Measurements from ENCODE around the gene DYSF. TPM values are rescaled to one million over a fixed set of nuclear protein-coding genes. Genes with fewer than 3 reads are reported as not detected.

Gene DYSF
- total and polyA plus RNA-seq, 2 donors, result 5.8 to 9.2 TPM

DNA sequence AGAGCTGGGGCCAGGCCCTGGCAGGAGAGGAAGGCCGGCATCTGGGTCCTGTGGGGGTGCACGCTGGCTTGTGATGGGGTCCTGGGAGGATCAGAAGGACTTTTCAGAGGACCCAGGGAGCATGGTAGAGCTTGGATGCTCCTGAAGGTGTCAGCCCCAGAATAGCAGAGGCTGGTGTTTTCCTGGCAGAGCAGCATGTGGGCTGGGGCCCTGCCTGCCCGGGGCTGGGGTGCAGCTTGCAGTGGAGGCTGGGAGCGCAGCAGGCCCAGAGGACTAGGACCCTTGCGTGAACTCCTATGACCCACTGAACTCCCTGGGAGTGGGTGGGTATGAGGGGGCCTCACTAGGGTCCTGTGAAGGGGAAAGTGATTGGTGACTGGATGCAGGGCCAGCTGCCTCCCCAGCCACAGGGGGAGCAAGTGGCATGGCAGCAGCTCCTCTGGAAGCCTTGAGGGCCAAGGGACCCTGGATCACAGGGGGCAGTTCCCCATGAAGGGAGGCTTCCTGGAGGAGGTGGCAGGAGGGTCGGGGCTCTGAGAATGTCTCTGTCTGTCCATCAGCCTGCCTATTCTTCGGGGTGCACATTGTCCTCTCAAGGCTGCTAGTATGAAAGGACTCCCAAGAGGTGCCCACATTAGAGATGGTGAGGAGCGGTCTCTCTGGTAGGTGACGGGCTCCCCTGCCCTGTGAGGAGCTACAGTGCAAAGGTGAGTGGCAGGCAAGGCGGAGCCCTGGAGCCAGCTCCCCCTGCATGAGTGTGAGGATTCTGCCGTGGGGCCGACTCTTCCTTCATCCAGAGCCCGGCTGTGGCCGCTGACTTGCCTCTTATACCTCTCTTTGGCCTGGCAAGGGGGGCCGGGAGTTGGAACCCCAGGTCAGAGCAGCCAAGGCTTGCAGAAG, 249.0 kb downstream of the DYSF start:
- Histone ChIP-seq H3K9me3 (ENCODE audit: control insufficient read depth in 2 of 2, insufficient read depth in 1 of 2, low read length in 1 of 2) (no peaks in the 10 kb centered on the region), H3K4me1 (ENCODE audit: control insufficient read depth in 2 of 2, insufficient read depth in 2 of 2, low read length in 2 of 2) (peaks cover 0 to 2% of the 10 kb centered on the region in 2 donors), H3K27me3 (ENCODE audit: control insufficient read depth in 2 of 2, insufficient read depth in 1 of 2, low read length in 1 of 2) (no peaks in the 10 kb centered on the region), H3K27ac (ENCODE audit: low read depth in 1 of 2, low read length in 1 of 2) (no peak overlapping the region), H3K36me3 (ENCODE audit: control insufficient read depth in 2 of 2, insufficient read depth in 2 of 2, low read length in 1 of 2) (no peaks in the 10 kb centered on the region), H3K4me3 (ENCODE audit: low read length in 2 of 2) (no peak overlapping the region)
- DNase-seq (ENCODE audit: low read depth in 6 of 9, low spot score in 9 of 9), result no peak
- 83% methylated on average over 15 of the region's 15 CpGs for WGBS

DNA sequence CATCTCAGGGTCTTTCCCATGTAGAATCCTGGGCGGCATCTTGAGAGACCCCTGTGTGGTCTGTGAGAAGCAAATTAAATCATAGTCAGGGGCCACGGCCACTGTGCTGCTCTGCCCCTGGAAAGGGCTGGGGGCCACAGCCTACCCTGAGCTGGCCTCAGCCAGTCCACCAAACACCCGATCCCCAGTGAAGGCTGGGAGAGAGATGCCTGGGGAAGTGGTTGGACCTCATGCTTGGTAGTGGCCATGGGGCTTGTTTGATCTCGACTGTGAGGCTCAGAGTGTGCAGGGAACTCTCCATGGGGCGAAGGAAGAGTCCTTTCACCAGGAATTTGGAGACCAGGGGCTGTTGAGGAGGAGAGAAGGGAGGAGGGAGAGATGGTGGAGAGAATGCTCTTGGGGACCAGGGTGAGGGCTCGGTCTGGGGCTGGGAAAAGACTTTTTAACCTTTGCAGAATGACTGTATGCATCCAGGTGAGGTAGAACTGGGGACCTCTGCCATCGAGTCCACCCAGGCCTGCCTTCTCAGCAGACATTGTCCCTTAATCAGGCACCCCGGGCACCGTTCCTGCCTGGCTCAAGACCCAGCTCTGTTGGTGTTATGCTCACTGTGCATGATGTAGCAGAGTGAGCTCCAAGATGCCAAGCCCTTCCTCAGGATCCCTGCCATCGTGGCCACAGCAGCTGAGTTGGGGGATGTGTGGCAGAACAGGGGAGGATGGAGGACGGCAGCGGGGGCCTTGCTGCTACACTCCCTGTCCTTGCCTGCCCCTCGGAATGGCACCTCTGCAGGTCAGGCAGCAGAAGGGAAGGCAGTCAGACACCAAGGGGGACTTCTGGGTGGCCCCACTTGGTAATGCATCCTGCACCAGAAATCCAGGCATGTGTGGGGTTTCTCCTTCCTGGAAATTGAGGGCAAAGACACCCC, 249.9 kb downstream of the DYSF start:
- no peak overlapping the region for H3K4me3 ChIP-seq (ENCODE audit: low read length in 2 of 2)
- H3K4me1 ChIP-seq (ENCODE audit: control insufficient read depth in 2 of 2, insufficient read depth in 2 of 2, low read length in 2 of 2), result peaks cover 0 to 2% of the 10 kb centered on the region in 2 donors
- 80% methylated on average over 13 of the region's 13 CpGs for WGBS
- H3K27ac ChIP-seq (ENCODE audit: low read depth in 1 of 2, low read length in 1 of 2), result no peak overlapping the region
- no peaks in the 10 kb centered on the region for H3K27me3 ChIP-seq (ENCODE audit: control insufficient read depth in 2 of 2, insufficient read depth in 1 of 2, low read length in 1 of 2)
- DNase-seq (ENCODE audit: low read depth in 6 of 9, low spot score in 9 of 9), result no peak
- H3K9me3 ChIP-seq (ENCODE audit: control insufficient read depth in 2 of 2, insufficient read depth in 1 of 2, low read length in 1 of 2), result no peaks in the 10 kb centered on the region
- H3K36me3 ChIP-seq (ENCODE audit: control insufficient read depth in 2 of 2, insufficient read depth in 2 of 2, low read length in 1 of 2), result no peaks in the 10 kb centered on the region

DNA sequence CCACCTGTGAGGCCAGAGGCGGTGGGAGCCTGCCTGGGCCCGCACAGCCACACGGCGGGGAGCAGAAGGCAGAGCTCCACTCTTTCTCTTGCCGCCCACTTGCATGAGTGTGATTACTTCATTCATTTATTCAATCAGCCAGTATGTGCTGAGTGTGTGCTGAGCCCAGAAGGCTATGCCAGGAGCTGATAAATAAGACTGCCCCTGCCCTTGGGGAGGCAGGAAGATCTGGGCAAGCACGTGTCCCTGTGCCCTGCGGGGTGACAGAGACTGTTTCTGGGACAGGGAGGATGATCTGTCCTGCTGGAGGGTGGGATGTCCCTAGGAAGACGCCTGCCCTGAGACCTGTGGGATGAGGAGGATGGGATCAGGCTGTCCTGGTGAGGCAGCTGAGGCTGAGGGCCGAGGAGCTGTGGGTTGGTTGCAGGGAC, 250.8 kb downstream of the DYSF start:
- Histone ChIP-seq H3K27ac (ENCODE audit: low read depth in 1 of 2, low read length in 1 of 2) (no peak overlapping the region), H3K27me3 (ENCODE audit: control insufficient read depth in 2 of 2, insufficient read depth in 1 of 2, low read length in 1 of 2) (no peaks in the 10 kb centered on the region), H3K9me3 (ENCODE audit: control insufficient read depth in 2 of 2, insufficient read depth in 1 of 2, low read length in 1 of 2) (no peaks in the 10 kb centered on the region), H3K36me3 (ENCODE audit: control insufficient read depth in 2 of 2, insufficient read depth in 2 of 2, low read length in 1 of 2) (no peaks in the 10 kb centered on the region), H3K4me1 (ENCODE audit: control insufficient read depth in 2 of 2, insufficient read depth in 2 of 2, low read length in 2 of 2) (peaks cover 0 to 2% of the 10 kb centered on the region in 2 donors), H3K4me3 (ENCODE audit: low read length in 2 of 2) (no peak overlapping the region)
- WGBS, result 88% methylated on average over 9 of the region's 9 CpGs
- no peak for DNase-seq (ENCODE audit: low read depth in 6 of 9, low spot score in 9 of 9)

DNA sequence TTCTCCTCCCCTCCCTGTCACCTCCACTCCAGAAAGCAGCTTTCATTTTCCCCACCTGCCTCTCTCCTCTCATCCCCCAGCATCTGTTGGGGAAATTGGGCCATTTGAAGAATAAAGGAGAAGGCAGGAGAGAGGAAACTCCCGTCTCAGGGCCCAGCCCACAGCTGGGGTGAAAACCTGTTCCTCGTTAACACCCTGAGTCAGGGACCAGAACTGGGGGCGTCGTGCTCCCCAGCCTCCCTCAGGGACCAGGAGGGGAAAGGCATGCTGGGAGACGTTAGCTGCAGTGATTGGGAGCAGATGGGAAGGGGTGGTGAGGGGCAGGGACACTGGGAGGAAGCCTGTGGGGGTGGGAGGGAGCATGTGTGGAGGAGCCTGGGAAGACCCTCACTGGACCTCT, 251.3 kb downstream of the DYSF start:
- DNase-seq (ENCODE audit: low read depth in 6 of 9, low spot score in 9 of 9), result no peak
- 65% methylated on average over 5 of the region's 5 CpGs for WGBS
- peaks cover 0 to 2% of the 10 kb centered on the region in 2 donors for H3K4me1 ChIP-seq (ENCODE audit: control insufficient read depth in 2 of 2, insufficient read depth in 2 of 2, low read length in 2 of 2)
- H3K27ac ChIP-seq (ENCODE audit: low read depth in 1 of 2, low read length in 1 of 2), result no peak overlapping the region
- H3K27me3 ChIP-seq (ENCODE audit: control insufficient read depth in 2 of 2, insufficient read depth in 1 of 2, low read length in 1 of 2), result no peaks in the 10 kb centered on the region
- no peak overlapping the region for H3K4me3 ChIP-seq (ENCODE audit: low read length in 2 of 2)
- no peaks in the 10 kb centered on the region for H3K36me3 ChIP-seq (ENCODE audit: control insufficient read depth in 2 of 2, insufficient read depth in 2 of 2, low read length in 1 of 2)
- no peaks in the 10 kb centered on the region for H3K9me3 ChIP-seq (ENCODE audit: control insufficient read depth in 2 of 2, insufficient read depth in 1 of 2, low read length in 1 of 2)

DNA sequence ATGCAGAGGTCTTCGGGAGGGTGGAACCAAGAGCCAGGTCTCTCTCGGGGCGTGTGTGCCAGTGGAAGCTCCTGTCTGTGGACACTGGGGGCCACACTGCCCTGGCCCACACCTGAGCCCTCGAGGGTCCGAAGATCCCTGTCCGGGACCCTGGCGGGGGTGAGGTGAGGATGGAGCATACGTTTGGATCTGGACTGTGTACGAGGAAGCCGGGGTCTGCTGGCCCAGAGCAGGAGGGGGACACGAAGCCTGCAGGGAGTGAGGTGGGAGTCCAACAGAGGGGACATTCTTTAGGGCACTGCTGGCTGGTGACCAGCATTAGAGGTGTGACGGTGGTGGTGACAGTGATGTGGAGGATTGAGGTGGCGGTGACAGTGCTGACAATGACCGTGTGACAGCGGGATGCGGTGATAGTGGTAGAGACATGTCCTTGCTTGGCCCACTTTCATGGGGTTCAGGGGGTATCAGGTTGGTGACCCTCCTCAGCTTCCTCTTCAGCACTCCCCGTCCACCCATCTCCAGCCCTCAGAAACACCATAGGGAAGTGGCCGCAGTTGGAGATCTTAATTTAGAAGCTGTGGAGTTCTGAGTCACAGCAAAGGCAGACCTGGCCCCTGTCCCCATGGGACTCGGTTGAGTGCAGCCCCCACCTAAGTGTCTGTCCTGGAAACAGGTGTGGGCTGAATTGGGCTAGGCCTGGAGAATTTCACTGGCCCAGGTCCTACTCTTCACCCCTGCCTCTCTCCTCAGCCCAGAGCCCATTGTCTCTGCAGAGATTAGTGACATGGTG, 252.0 kb downstream of the DYSF start:
- Histone ChIP-seq H3K36me3 (ENCODE audit: control insufficient read depth in 2 of 2, insufficient read depth in 2 of 2, low read length in 1 of 2) (no peaks in the 10 kb centered on the region), H3K9me3 (ENCODE audit: control insufficient read depth in 2 of 2, insufficient read depth in 1 of 2, low read length in 1 of 2) (no peaks in the 10 kb centered on the region), H3K27ac (ENCODE audit: low read depth in 1 of 2, low read length in 1 of 2) (no peak overlapping the region), H3K4me3 (ENCODE audit: low read length in 2 of 2) (no peak overlapping the region), H3K4me1 (ENCODE audit: control insufficient read depth in 2 of 2, insufficient read depth in 2 of 2, low read length in 2 of 2) (peaks cover 0 to 2% of the 10 kb centered on the region in 2 donors), H3K27me3 (ENCODE audit: control insufficient read depth in 2 of 2, insufficient read depth in 1 of 2, low read length in 1 of 2) (no peaks in the 10 kb centered on the region)
- WGBS, result 89% methylated on average over 19 of the region's 19 CpGs
- no peak for DNase-seq (ENCODE audit: low read depth in 6 of 9, low spot score in 9 of 9)

DNA sequence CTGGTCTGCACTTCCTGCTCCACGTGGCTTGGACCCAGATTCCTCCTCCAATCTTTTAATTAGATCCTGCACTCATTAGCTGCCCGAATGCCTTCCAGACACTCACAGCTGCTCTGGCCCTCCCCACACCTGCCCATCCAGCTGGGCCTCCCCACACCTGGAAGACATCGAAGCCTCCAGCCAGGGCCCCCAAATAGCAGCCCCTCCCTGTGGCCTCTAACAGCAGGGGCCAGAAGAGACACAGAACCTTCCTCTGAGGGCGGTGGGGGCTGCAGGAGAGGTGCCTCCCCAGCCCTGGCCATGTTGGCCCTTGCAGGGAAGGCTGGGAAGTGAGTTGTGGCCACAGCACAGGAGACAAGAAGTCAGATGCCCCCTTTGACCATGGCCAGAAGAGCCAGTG, 252.8 kb downstream of the DYSF start:
- no peaks in the 10 kb centered on the region for H3K36me3 ChIP-seq (ENCODE audit: control insufficient read depth in 2 of 2, insufficient read depth in 2 of 2, low read length in 1 of 2)
- H3K9me3 ChIP-seq (ENCODE audit: control insufficient read depth in 2 of 2, insufficient read depth in 1 of 2, low read length in 1 of 2), result no peaks in the 10 kb centered on the region
- H3K4me3 ChIP-seq (ENCODE audit: low read length in 2 of 2), result no peak overlapping the region
- H3K27ac ChIP-seq (ENCODE audit: low read depth in 1 of 2, low read length in 1 of 2), result no peak overlapping the region
- H3K4me1 ChIP-seq (ENCODE audit: control insufficient read depth in 2 of 2, insufficient read depth in 2 of 2, low read length in 2 of 2), result no peaks in the 10 kb centered on the region
- WGBS, result 75% methylated on average over 4 of the region's 4 CpGs
- H3K27me3 ChIP-seq (ENCODE audit: control insufficient read depth in 2 of 2, insufficient read depth in 1 of 2, low read length in 1 of 2), result no peaks in the 10 kb centered on the region
- no peak for DNase-seq (ENCODE audit: low read depth in 6 of 9, low spot score in 9 of 9)

DNA sequence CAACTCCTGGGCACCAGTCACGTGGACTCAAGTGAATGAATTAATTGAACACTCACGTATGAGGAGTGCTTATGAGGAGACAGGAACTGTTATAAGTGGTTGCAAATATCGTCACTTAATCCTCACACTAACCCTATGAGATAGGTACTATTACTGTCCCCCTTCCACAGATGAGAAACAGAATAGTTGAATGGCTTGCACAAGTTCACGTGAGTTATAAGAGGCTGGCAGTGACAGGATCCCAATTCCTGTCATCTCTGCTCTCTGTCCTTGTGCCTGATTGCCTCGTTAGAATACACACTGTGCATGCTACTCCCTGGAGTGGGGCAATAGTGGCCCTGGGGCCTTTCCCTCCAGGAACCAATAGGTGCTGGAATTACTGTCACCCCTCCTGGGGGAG, 253.5 kb downstream of the DYSF start:
- DNase-seq (ENCODE audit: low read depth in 6 of 9, low spot score in 9 of 9), result no peak
- H3K36me3 ChIP-seq (ENCODE audit: control insufficient read depth in 2 of 2, insufficient read depth in 2 of 2, low read length in 1 of 2), result no peaks in the 10 kb centered on the region
- no peaks in the 10 kb centered on the region for H3K4me1 ChIP-seq (ENCODE audit: control insufficient read depth in 2 of 2, insufficient read depth in 2 of 2, low read length in 2 of 2)
- WGBS, result 89% methylated on average over 5 of the region's 5 CpGs
- no peaks in the 10 kb centered on the region for H3K9me3 ChIP-seq (ENCODE audit: control insufficient read depth in 2 of 2, insufficient read depth in 1 of 2, low read length in 1 of 2)
- no peaks in the 10 kb centered on the region for H3K27me3 ChIP-seq (ENCODE audit: control insufficient read depth in 2 of 2, insufficient read depth in 1 of 2, low read length in 1 of 2)
- H3K4me3 ChIP-seq (ENCODE audit: low read length in 2 of 2), result no peak overlapping the region
- no peak overlapping the region for H3K27ac ChIP-seq (ENCODE audit: low read depth in 1 of 2, low read length in 1 of 2)

DNA sequence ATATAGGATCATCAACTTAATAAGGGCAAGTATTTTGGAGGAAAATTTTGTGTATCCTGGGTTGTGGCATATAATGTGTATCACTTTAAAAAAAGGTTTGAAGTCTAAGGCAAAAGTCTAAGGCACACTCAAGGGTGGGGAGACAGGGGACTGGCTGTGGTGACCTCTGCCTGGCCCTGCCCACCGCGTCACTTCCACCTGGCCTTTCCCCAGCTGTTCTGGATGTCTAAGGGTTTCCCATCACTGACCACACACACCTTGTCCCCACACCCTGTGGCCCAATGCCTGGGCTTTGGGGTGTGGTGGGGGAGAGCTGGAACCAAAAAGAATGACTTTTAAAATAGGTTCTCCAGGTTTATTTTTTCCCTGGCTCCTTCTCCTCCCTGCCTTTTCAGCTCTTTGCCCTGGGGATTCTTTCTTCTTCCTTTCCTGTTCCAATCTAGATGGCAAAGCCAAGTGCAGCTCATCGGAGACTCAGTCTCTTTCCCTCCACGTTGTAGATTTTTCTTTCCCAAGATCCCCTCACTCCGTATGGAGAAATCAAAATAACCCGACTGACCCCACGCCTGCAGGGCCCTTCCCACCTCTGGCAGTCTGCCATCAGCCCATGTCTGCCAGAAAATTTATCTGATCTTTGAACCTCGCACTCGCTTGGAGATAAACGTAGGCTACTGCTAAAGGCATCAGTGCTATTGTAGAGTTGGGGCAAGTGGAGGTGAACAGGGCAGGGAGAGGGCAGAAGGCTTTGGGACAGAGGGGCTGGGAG, 257.2 kb downstream of the DYSF start:
- Histone ChIP-seq H3K36me3 (ENCODE audit: control insufficient read depth in 2 of 2, insufficient read depth in 2 of 2, low read length in 1 of 2) (no peaks in the 10 kb centered on the region), H3K4me3 (ENCODE audit: low read length in 2 of 2) (no peak overlapping the region), H3K4me1 (ENCODE audit: control insufficient read depth in 2 of 2, insufficient read depth in 2 of 2, low read length in 2 of 2) (no peaks in the 10 kb centered on the region), H3K9me3 (ENCODE audit: control insufficient read depth in 2 of 2, insufficient read depth in 1 of 2, low read length in 1 of 2) (no peaks in the 10 kb centered on the region), H3K27ac (ENCODE audit: low read depth in 1 of 2, low read length in 1 of 2) (no peak overlapping the region), H3K27me3 (ENCODE audit: control insufficient read depth in 2 of 2, insufficient read depth in 1 of 2, low read length in 1 of 2) (no peaks in the 10 kb centered on the region)
- 88% methylated on average over 10 of the region's 10 CpGs for WGBS
- DNase-seq (ENCODE audit: low read depth in 6 of 9, low spot score in 9 of 9), result no peak
